Measurements from ENCODE around the gene IL1RAPL1.

IL1RAPL1 gene

GRCh38 chrX:29787656-29788055 lies 1200.4 kb downstream of the IL1RAPL1 start:
- no peak for DNase-seq (ENCODE audit: low spot score)

GRCh38 chrX:29788991-29789699 lies 1201.9 kb downstream of the IL1RAPL1 start:
- no peak for DNase-seq (ENCODE audit: low spot score)

GRCh38 chrX:29792335-29792734 lies 1205.1 kb downstream of the IL1RAPL1 start:
- no peak for DNase-seq (ENCODE audit: low spot score)

DNA sequence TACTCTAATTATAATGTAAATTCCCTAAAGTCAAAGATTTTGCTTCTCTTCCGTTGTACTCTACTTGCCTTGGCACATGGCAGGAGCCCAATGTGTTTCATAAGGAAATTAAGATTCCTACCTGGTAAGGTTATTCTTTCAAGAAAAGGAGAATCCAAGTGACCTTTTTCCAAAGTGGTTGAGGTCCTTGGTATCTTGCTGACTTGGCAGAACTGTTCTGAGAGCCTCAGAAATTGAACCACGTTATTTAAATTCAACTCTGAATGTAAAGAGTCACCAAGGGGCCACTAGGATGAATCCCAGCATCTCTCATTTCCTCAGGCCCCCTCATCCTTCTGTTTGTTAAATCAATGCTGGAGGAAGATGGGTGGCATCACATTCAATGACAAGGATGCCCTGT lies 1209.9 kb downstream of the IL1RAPL1 start:
- DNase-seq (ENCODE audit: low spot score) = no peak

DNA sequence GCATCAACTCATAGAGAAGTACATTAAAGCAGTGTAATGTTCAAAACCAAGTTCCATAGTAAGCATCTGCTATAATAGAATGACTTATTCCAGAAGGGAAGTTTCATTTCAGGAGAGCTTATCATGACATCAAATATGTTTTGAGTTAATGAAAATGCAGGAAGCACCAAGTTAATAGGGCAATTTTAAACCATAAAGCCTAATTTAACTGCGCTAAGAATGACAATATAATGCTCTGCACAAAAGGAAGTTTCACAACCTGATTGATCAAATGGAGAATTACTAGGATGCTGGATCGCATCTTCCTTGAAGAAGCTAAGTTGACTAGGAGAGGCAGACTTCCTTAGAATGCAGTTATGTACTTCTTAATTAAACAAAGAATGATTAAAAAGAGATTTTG lies 1211.2 kb downstream of the IL1RAPL1 start:
- no peak for DNase-seq (ENCODE audit: low spot score)

- DNase-seq (ENCODE audit: low spot score) = no peak
These were observed 1225.9 kb downstream of the IL1RAPL1 start for GRCh38 chrX:29813174-29813573.

DNA sequence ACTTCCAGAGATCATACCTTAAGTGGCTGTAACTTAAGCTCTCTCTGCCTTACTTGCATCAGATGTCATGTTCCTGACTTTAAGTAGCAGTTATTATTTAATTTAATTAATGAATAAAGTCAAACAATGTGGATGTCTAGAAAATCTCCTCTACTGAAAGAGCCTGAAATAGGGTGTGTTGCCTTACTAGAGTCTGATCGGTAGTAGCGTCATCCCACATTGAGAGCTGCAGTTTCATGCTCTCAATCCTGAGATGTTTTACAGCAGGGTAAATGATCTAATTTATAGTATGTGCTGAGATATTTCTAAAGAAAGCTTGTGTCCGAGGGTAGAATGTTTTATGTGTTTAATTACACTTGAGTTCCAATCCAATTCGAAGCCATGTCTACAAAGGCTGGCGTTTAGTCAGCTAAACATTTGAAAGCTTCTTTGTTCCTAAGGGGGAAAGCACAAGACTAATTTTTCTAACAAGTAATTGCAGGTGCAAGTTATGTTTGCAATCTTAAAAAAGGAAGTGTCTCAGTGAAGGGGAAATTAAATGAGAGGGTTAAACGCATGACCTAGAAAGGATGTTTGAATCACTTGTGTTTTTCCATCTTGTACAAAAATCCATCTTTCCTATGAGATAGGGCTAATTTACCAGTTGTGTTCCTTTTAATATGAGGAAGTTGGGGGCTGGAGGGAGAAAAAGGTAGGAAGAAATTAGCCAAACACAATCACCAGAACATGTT lies 1237.1 kb downstream of the IL1RAPL1 start:
- no peak for DNase-seq (ENCODE audit: low spot score)

- no peak for DNase-seq (ENCODE audit: low spot score)
These were observed 1239.5 kb downstream of the IL1RAPL1 start for GRCh38 chrX:29826742-29827141.

GRCh38 chrX:29834311-29834710 lies 1247.1 kb downstream of the IL1RAPL1 start:
- no peak for DNase-seq (ENCODE audit: low spot score)

DNA sequence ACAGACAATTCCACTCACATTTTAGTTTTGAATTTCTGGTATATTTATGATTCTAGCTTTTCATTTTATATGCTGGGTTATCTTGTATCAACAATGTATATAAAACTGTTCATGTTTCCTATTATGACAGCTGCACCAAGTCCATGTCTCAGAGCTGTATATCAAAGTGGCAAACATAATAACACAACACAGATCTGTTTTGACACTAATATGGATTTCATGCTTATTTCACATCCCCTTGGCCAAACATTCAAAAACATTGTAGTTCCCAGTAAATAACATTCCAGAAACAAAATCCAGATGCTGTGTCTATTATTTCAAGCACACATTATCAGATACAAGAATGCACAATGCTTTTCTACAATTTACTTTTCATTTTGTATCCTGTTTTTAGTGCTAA lies 1247.5 kb downstream of the IL1RAPL1 start:
- DNase-seq (ENCODE audit: low spot score) = no peak

- no peak for DNase-seq (ENCODE audit: low spot score)
These were observed 1254.5 kb downstream of the IL1RAPL1 start for GRCh38 chrX:29841750-29842149.

DNA sequence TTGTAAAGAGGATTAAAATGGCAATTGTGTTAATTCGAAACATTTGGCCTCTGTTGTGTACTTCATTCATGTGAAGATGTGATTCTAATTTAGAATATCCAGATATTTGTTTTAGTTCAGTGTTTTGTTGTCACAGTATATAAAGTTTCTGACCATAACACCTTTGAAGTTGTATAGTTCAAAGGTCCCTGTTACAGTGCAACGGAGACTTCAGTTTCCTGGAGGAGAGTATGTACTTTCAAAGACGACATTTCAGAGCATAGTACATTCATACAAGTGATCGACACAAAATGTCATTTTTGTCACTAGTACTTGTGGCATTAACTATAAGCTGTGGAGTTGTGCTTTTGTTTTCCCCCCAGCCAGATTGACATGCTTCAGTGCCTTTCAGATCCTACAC lies 1255.3 kb downstream of the IL1RAPL1 start:
- DNase-seq (ENCODE audit: low spot score) = no peak

- DNase-seq (ENCODE audit: low spot score) = no peak
These were observed 1264.8 kb downstream of the IL1RAPL1 start for GRCh38 chrX:29851857-29852605.

DNA sequence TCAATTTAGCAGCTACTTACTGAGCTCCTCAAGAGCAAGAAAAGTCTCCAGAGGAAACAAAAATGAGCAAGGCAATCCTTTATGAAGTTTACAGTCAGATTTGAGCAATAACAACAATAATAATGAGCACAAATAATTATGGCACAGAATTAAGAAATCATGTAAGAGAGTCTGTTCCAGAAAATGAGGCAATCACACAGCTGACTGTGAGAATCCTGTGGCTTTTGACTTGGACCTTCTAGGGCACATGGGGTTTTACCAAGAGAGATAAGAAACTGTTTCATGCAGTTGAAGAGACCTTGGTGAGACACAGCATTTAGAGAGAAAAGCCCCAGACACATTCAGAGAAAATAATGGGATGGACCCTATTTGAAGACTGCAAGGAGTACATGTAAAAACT lies 1265.5 kb downstream of the IL1RAPL1 start:
- no peak for DNase-seq (ENCODE audit: low spot score)

DNA sequence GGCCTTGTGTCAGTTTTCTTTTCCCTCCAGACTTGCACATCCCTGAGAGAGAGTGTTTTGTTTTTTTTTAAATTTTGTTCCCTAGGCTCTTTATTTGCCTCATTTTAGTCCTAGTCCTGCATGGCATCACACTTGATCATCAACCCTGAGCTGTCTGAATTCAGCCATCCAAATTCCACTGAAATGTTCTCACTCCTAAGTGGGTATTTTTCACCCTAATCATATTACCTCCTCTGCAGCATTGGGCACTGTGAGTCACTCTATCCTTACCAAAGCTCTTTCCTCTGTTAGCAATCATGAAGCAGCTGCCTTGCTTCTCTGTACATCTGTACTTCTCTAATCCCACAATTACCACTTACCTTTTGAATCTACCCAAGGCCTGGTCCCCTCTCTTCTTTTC lies 1271.5 kb downstream of the IL1RAPL1 start:
- DNase-seq (ENCODE audit: low spot score) = no peak

- no peak for DNase-seq (ENCODE audit: low spot score)
These were observed 1275.0 kb downstream of the IL1RAPL1 start for GRCh38 chrX:29862126-29862677.

DNA sequence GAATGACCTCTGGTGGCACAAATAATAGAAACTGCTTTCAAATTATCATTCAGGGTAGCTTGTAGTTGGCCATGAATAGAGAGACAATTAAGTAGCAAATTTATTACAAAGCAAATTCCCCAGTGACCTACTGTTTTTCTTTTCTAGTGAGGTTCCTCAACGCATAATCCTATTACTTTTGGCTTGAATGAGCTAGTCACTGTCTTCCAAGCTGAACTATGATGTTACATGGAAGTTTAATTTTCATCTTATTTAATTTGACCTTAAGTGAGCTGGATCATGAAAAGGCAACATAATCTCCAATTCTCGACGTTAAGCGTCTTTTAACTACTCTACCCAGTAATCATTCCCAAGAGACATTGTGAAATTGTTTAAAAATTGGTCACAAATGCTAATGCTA lies 1280.7 kb downstream of the IL1RAPL1 start:
- no peak for DNase-seq (ENCODE audit: low spot score)

GRCh38 chrX:29869837-29870236 lies 1282.6 kb downstream of the IL1RAPL1 start:
- no peak for DNase-seq (ENCODE audit: low spot score)

- no peak for DNase-seq (ENCODE audit: low spot score)
These were observed 1283.4 kb downstream of the IL1RAPL1 start for GRCh38 chrX:29870608-29871007.

GRCh38 chrX:29872831-29873230 lies 1285.6 kb downstream of the IL1RAPL1 start:
- DNase-seq (ENCODE audit: low spot score) = no peak

- no peak for DNase-seq (ENCODE audit: low spot score)
These were observed 1289.5 kb downstream of the IL1RAPL1 start for GRCh38 chrX:29876733-29877132.

GRCh38 chrX:29880977-29881376 lies 1293.7 kb downstream of the IL1RAPL1 start:
- no peak for DNase-seq (ENCODE audit: low spot score)

DNA sequence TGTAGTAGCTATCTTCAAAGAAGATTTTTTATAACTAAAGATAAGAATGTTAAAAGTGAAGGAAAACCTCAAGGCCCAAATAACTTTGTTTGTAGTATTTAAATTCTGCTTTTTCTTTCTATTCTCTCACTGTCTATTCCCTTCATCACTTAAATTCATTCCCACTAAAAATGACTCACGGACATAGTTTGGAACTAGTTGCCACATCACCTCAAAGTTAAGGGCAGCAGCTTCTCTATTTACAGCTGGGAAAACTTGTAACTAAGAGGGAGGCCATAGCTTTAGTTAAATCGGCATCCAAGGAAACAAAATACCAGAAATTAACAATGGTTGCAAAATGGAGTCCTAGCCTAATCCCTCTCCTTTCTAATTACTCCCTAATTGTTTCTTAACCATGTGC lies 1302.8 kb downstream of the IL1RAPL1 start:
- DNase-seq (ENCODE audit: low spot score) = no peak

All from left forelimb (tissue), 1 donor.